GM23248 (cell line): Measurements from ENCODE around the gene TNS3.

ENCODE experiments used
- EZH2 ChIP-seq: fragments of 200-600 bp; sonication (generic); IDR thresholded peaks from 2 replicates; pipeline ENCODE4 v1.6.1; 2018; ENCODE audit warnings: antibody characterized with exemption, mild to moderate bottlenecking; ENCODE audit not compliant: insufficient read depth, poor library complexity, severe bottlenecking
- EZH2phosphoT487 ChIP-seq: fragments of 200-600 bp; sonication (generic); IDR thresholded peaks from 2 replicates; pipeline ENCODE4 v1.6.1; 2018; ENCODE audit warnings: antibody characterized with exemption, moderate library complexity, mild to moderate bottlenecking, low read depth; ENCODE audit not compliant: insufficient read depth

- TF ChIP-seq EZH2 = no peak
- no peak for TF ChIP-seq EZH2phosphoT487
These were observed 197.0 kb downstream of the TNS3 start for GRCh38 chr7:47384755-47385535.
